HCT116 (cell line): ENCODE results near the gene KIF26B. TPM values are rescaled to one million over a fixed set of nuclear protein-coding genes. Genes with fewer than 3 reads are reported as not detected.

ENCODE experiments used
- ATAC-seq: fragments of 200-7000 bp; cut with Tn5 transposase; 2 replicates; pipeline ENCODE4 v1.9.1; 2020; ENCODE audit warnings: mild to moderate bottlenecking, moderate library complexity
- BruUV-seq: library from RNA; stranded (reverse); fragments of 400-500 nt; replicated peaks from 2 replicates; lab custom pipeline; 2021; lab: Mats Ljungman, UMichigan
- CTCF ChIA-PET: fragments of 300-600 bp; sonication (Branson Sonifier 250); formaldehyde crosslinking; loops from one replicate; lab custom pipeline; 2021; ENCODE audit warnings: antibody characterized with exemption; lab: Charles Lee
- POLR2A ChIA-PET: fragments of 300-600, 350-600 bp; sonication (Branson Sonifier 250); formaldehyde crosslinking; loops from one replicate; lab custom pipeline; 2021; ENCODE audit warnings: antibody characterized with exemption; lab: Charles Lee
- RAD21 ChIA-PET, 2 experiments: fragments of 300-600 bp; sonication (Branson Sonifier 250); formaldehyde crosslinking; loops; one replicate each; lab custom pipeline; 2023; ENCODE audit warnings: low total read pairs in 2 of 2; ENCODE audit not compliant: uncharacterized antibody in 2 of 2, unreplicated experiment in 2 of 2, low non-redundant PET in 1 of 2; lab: Charles Lee
- DNase-seq: peaks from one replicate; pipeline ENCODE4 v3.0.0-alpha.2; 2010; ENCODE audit warnings: low read depth, low spot score
- H2AFZ ChIP-seq: fragments of 200-600 bp; shearing (Covaris generic), sonication (generic); 2 replicates; pipeline ENCODE4 v1.6.1; 2017; ENCODE audit warnings: low read depth, mixed run types, mixed read lengths, antibody characterized with exemption, low read length; ENCODE audit not compliant: poor library complexity, severe bottlenecking
- H3K27ac ChIP-seq: 2 replicates; pipeline ENCODE4 v1.5.1; 2012; ENCODE audit warnings: low read depth, low read length
- H3K27me3 ChIP-seq: fragments of 200-600 bp; sonication (generic); 2 replicates; pipeline ENCODE4 v1.6.1; 2016; ENCODE audit warnings: mixed run types, low read length, mixed read lengths; ENCODE audit not compliant: insufficient read depth
- H3K36me3 ChIP-seq, 2 experiments: fragments of 200-500 bp in 1 of 2; fragments of 200-600 bp in 1 of 2; sonication (Bioruptor generic) in 1 of 2; sonication (generic) in 1 of 2; 2 replicates each; pipeline versions ENCODE4 v1.5.1 to v1.6.1; 2014 to 2016; ENCODE audit warnings: low read length in 2 of 2, inconsistent platforms in 1 of 2, mixed read lengths in 1 of 2, mixed run types in 1 of 2; ENCODE audit not compliant: insufficient read depth in 2 of 2, control insufficient read depth in 1 of 2
- H3K4me1 ChIP-seq, 2 experiments: fragments of 200-600 bp in 1 of 2; sonication (generic) in 1 of 2; 2 replicates each; pipeline versions ENCODE4 v1.5.1 to v1.6.1; 2012 to 2017; ENCODE audit warnings: low read length in 2 of 2, inconsistent platforms in 1 of 2, mild to moderate bottlenecking in 1 of 2, mixed read lengths in 1 of 2, mixed run types in 1 of 2, moderate library complexity in 1 of 2; ENCODE audit not compliant: insufficient read depth in 2 of 2, control insufficient read depth in 1 of 2
- H3K4me2 ChIP-seq: fragments of 200-600 bp; sonication (generic); 2 replicates; pipeline ENCODE4 v1.6.1; 2017; ENCODE audit warnings: mixed run types, low read length, mixed read lengths
- H3K4me3 ChIP-seq, 2 experiments: fragments of 200-600 bp in 1 of 2; sonication (generic) in 1 of 2; replicated peaks in 1 of 2; 2 replicates each; pipeline ENCODE4 v1.5.1; 2011 to 2016; ENCODE audit warnings: low read length in 2 of 2, control low read depth in 1 of 2, low read depth in 1 of 2, mild to moderate bottlenecking in 1 of 2, mixed read lengths in 1 of 2, mixed run types in 1 of 2
- H3K79me2 ChIP-seq: fragments of 200-600 bp; sonication (generic); 2 replicates; pipeline ENCODE4 v1.6.1; 2017; ENCODE audit warnings: mild to moderate bottlenecking, mixed run types, low read length, moderate library complexity, mixed read lengths; ENCODE audit not compliant: insufficient read depth
- H3K9ac ChIP-seq: fragments of 200-600 bp; sonication (generic); 2 replicates; pipeline ENCODE4 v1.6.1; 2016; ENCODE audit warnings: low read length, mixed read lengths
- H3K9me2 ChIP-seq: fragments of 200-600 bp; sonication (generic), shearing (Covaris generic); 2 replicates; pipeline ENCODE4 v1.6.1; 2017; ENCODE audit warnings: mixed run types, mild to moderate bottlenecking, moderate library complexity; ENCODE audit not compliant: insufficient read depth
- H3K9me3 ChIP-seq, 2 experiments: fragments of 200-500 bp in 1 of 2; fragments of 200-600 bp in 1 of 2; sonication (Bioruptor generic) in 1 of 2; sonication (generic) in 1 of 2; 2 replicates each; pipeline ENCODE4 v1.6.1; 2014 to 2017; ENCODE audit warnings: low read length in 2 of 2, mixed read lengths in 2 of 2, inconsistent platforms in 1 of 2, low read depth in 1 of 2, mild to moderate bottlenecking in 1 of 2, mixed run types in 1 of 2, moderate library complexity in 1 of 2; ENCODE audit not compliant: control insufficient read depth in 1 of 2, insufficient read depth in 1 of 2
- H4K20me1 ChIP-seq: fragments of 200-600 bp; sonication (generic), shearing (Covaris generic); 2 replicates; pipeline ENCODE4 v1.6.1; 2017; ENCODE audit warnings: mixed run types, mild to moderate bottlenecking, moderate library complexity; ENCODE audit not compliant: insufficient read depth
- ATF3 ChIP-seq: IDR thresholded peaks from 2 replicates; pipeline ENCODE4 v1.6.1; 2012
- CBX3 ChIP-seq: IDR thresholded peaks from 2 replicates; pipeline ENCODE4 v1.6.1; 2012; ENCODE audit warnings: low read depth
- CEBPB ChIP-seq: IDR thresholded peaks from 2 replicates; pipeline ENCODE4 v1.6.1; 2012; ENCODE audit warnings: low read depth
- CTCF ChIP-seq, 3 experiments: fragments of 200-600 bp in 1 of 3; sonication (generic) in 1 of 3; IDR thresholded peaks in 2 of 3; conservative IDR thresholded peaks in 1 of 3; 2 replicates each; pipeline ENCODE4 v1.5.1; 2012 to 2017; ENCODE audit warnings: low read depth in 2 of 3, low read length in 2 of 3, antibody characterized with exemption in 1 of 3, borderline replicate concordance in 1 of 3, control low read depth in 1 of 3, mild to moderate bottlenecking in 1 of 3, mixed read lengths in 1 of 3, mixed run types in 1 of 3, moderate library complexity in 1 of 3; ENCODE audit not compliant: insufficient read depth in 1 of 3
- EGR1 ChIP-seq: IDR thresholded peaks from 2 replicates; pipeline ENCODE4 v1.6.1; 2012; ENCODE audit warnings: low read depth
- ELF1 ChIP-seq: IDR thresholded peaks from 2 replicates; pipeline ENCODE4 v1.6.1; 2012; ENCODE audit warnings: low read depth, borderline replicate concordance
- EZH2 ChIP-seq: fragments of 200-600 bp; sonication (generic); IDR thresholded peaks from 2 replicates; pipeline ENCODE4 v1.6.1; 2017; ENCODE audit warnings: antibody characterized with exemption, mixed run types
- EZH2phosphoT487 ChIP-seq: fragments of 200-600 bp; IDR thresholded peaks from 2 replicates; pipeline ENCODE4 v1.6.1; 2018; ENCODE audit warnings: antibody characterized with exemption, borderline replicate concordance
- FOSL1 ChIP-seq: IDR thresholded peaks from 2 replicates; pipeline ENCODE4 v1.6.1; 2012; ENCODE audit warnings: low read depth
- POLR2A ChIP-seq: IDR thresholded peaks from 2 replicates; pipeline ENCODE4 v1.7.0; 2011; ENCODE audit warnings: borderline replicate concordance; ENCODE audit not compliant: insufficient read depth, insufficient read length; ENCODE audit errors: extremely low read depth
- POLR2AphosphoS5 ChIP-seq: IDR thresholded peaks from 2 replicates; pipeline ENCODE4 v1.6.1; 2011; ENCODE audit warnings: mild to moderate bottlenecking, low read depth, low read length, moderate library complexity
- RAD21 ChIP-seq: IDR thresholded peaks from 2 replicates; pipeline ENCODE4 v1.6.1; 2012; ENCODE audit warnings: low read depth, mild to moderate bottlenecking
- SP1 ChIP-seq: IDR thresholded peaks from 2 replicates; pipeline ENCODE4 v1.6.1; 2012; ENCODE audit warnings: low read depth
- SRF ChIP-seq: IDR thresholded peaks from 2 replicates; pipeline ENCODE4 v1.6.1; 2012; ENCODE audit warnings: low read depth
- TCF7L2 ChIP-seq: IDR thresholded peaks from 2 replicates; pipeline ENCODE4 v1.7.0; 2011; ENCODE audit warnings: borderline replicate concordance, inconsistent platforms; ENCODE audit not compliant: insufficient read depth, insufficient read length; ENCODE audit errors: extremely low read depth
- YY1 ChIP-seq: IDR thresholded peaks from 2 replicates; pipeline ENCODE4 v1.6.1; 2011; ENCODE audit warnings: low read length, low read depth, moderate library complexity, mild to moderate bottlenecking; ENCODE audit not compliant: insufficient replicate concordance; ENCODE audit errors: extremely low read depth
- ZFX ChIP-seq: fragments of 450-650 bp; IDR thresholded peaks from 2 replicates; pipeline ENCODE4 v1.6.1; 2017
- intact Hi-C: fragments of 100-400 bp; cut with micrococcal nuclease; formaldehyde crosslinking; loops from 2 replicates; pipeline ENCODE4 v1.10.0; 2022
- total RNA-seq: library from RNA; stranded (reverse); gene quantifications from one replicate; pipeline ENCODE4 v1.2.1, GENCODE V29; 2021; ENCODE audit not compliant: unreplicated experiment
- TF ChIP-seq, protein P1 (sequence below): IDR thresholded peaks from 2 replicates; pipeline ENCODE4 v1.6.1; 2011; ENCODE audit warnings: mild to moderate bottlenecking, low read length, moderate library complexity; ENCODE audit not compliant: insufficient replicate concordance; ENCODE audit errors: extremely low read depth

The KIF26B gene
- total RNA-seq, 1 experiment from 2014 or later = 0.49 TPM

GRCh38 chr1:245260883-245261282 is 106.1 kb downstream of the KIF26B start:
- Histone ChIP-seq H3K27ac (no peak overlapping the region), H4K20me1 (no peaks in the 10 kb centered on the region), H3K9ac (no peak overlapping the region), H3K36me3 (no peaks in the 10 kb centered on the region), H2AFZ (no peak overlapping the region), H3K27me3 (peaks cover 19% of the 10 kb centered on the region; the same call in 1 of the 2 replicates), H3K4me2 (no peak overlapping the region), H3K79me2 (no peaks in the 10 kb centered on the region), H3K9me3 (no peaks in the 10 kb centered on the region), H3K4me3 (no peak overlapping the region), H3K9me2 (no peaks in the 10 kb centered on the region), H3K4me1 (peaks cover 0 to 2% of the 10 kb centered on the region in 2 experiments; a peak in 1 of 4 replicates)
- BruUV-seq = no TSS peak
- TF ChIP-seq RAD21 (no peak), EGR1 (no peak), TCF7L2 (no peak), ATF3 (no peak), CTCF (IDR thresholded peaks at IDR 0.05 in 2 of 3, conservative IDR thresholded peaks at IDR 0.05 in 1 of 3; ENCODE audit: borderline replicate concordance in 1 of 3, insufficient read depth in 1 of 3, low read depth in 2 of 3, low read length in 2 of 3) (no peak), POLR2A (no peak), CBX3 (no peak)
- POLR2A ChIA-PET = no interaction called here
- ATAC-seq = no peak
- DNase-seq = no peak
- RAD21 ChIA-PET = no interaction called here
- CTCF ChIA-PET = no interaction called here
- intact Hi-C loops = no loop called here

GRCh38 chr1:245261786-245262185 is 107.0 kb downstream of the KIF26B start:
- H3K79me2 ChIP-seq = no peaks in the 10 kb centered on the region
- CTCF ChIA-PET = no interaction called here
- DNase-seq (no peak), ATAC-seq (no peak)
- no peak overlapping the region for H2AFZ ChIP-seq
- POLR2A ChIA-PET = no interaction called here
- no peak overlapping the region for H3K4me3 ChIP-seq
- H3K9me3 ChIP-seq = no peaks in the 10 kb centered on the region
- no peaks in the 10 kb centered on the region for H4K20me1 ChIP-seq
- no TSS peak for BruUV-seq
- H3K27ac ChIP-seq = no peak overlapping the region
- no peaks in the 10 kb centered on the region for H3K9me2 ChIP-seq
- H3K36me3 ChIP-seq = no peaks in the 10 kb centered on the region
- peaks cover 19% of the 10 kb centered on the region; the same call in 1 of the 2 replicates for H3K27me3 ChIP-seq
- RAD21 ChIA-PET = no interaction called here
- H3K4me1 ChIP-seq = peaks cover 0 to 2% of the 10 kb centered on the region in 2 experiments; a peak in 1 of 4 replicates
- no peak overlapping the region for H3K4me2 ChIP-seq
- intact Hi-C loops = no loop called here
- no peak overlapping the region for H3K9ac ChIP-seq
- TF ChIP-seq POLR2A (no peak), EZH2 (no peak), POLR2AphosphoS5 (no peak), FOSL1 (no peak), SP1 (no peak), EZH2phosphoT487 (no peak), CEBPB (no peak), EGR1 (no peak), ZFX (no peak), YY1 (no peak), ELF1 (no peak), SRF (no peak)
- TF ChIP-seq, protein P1, sequence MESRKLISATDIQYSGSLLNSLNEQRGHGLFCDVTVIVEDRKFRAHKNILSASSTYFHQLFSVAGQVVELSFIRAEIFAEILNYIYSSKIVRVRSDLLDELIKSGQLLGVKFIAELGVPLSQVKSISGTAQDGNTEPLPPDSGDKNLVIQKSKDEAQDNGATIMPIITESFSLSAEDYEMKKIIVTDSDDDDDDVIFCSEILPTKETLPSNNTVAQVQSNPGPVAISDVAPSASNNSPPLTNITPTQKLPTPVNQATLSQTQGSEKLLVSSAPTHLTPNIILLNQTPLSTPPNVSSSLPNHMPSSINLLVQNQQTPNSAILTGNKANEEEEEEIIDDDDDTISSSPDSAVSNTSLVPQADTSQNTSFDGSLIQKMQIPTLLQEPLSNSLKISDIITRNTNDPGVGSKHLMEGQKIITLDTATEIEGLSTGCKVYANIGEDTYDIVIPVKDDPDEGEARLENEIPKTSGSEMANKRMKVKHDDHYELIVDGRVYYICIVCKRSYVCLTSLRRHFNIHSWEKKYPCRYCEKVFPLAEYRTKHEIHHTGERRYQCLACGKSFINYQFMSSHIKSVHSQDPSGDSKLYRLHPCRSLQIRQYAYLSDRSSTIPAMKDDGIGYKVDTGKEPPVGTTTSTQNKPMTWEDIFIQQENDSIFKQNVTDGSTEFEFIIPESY = no peak
